DMS53 treated with DMSO at 0.1 percent for 48 hours (cell line): ENCODE measurements around the gene OR4C15.

Source experiments
- DNase-seq: peaks from one replicate; lab custom pipeline; 2025; ENCODE audit not compliant: unreplicated experiment; lab: John Stamatoyannopoulos, UW

OR4C15 gene

DNA sequence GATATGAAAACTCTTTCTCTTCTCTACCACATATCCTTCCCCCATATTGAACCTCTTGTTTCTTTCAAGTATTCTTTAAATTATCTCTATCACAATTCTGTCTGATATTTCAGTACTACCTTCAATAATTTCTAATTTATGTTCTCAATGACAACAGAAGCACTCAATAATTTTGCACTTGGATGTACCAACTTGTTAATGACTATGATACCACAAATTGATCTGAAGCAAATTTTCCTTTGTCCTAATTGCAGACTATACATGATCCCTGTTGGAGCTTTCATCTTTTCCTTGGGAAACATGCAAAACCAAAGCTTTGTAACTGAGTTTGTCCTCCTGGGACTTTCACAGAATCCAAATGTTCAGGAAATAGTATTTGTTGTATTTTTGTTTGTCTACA, at the start of gene OR4C15:
TSS of gene OR4C15 (plus strand) at position 301 of the 400 bp plus-strand sequence. CDS start at position 301, 0 bp downstream.
- no peak for DNase-seq

DNA sequence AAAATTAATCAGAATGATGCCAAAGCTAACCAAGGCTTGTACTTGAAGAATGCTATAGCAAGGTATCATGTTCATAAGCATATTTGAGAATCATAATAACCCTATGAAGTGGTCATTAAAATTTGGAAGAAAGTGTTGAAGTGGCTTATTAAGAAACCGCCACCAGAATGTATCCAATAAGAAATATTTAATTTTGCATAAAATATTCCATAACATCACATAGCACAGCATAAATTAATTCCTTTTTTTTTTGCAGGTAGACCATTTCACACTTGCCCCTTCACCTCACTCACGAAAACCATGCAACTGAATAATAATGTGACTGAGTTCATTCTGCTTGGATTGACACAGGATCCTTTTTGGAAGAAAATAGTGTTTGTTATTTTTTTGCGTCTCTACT, 17.6 kb downstream of the OR4C15 start, which contains the start of gene OR4C16:
TSS of gene OR4C16 (plus strand) at position 301 of the 400 bp plus-strand sequence. CDS start at position 301, 0 bp downstream.
- DNase-seq: no peak

DNA sequence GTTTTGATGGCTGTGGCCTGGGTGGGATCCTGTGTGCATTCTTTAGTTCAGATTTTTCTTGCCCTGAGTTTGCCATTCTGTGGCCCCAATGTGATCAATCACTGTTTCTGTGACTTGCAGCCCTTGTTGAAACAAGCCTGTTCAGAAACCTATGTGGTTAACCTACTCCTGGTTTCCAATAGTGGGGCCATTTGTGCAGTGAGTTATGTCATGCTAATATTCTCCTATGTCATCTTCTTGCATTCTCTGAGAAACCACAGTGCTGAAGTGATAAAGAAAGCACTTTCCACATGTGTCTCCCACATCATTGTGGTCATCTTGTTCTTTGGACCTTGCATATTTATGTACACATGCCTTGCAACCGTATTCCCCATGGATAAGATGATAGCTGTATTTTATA, 18.3 kb downstream of the OR4C15 start:
- DNase-seq: no peak
